ENCODE data around the gene PLEKHA7.

The PLEKHA7 gene

DNA sequence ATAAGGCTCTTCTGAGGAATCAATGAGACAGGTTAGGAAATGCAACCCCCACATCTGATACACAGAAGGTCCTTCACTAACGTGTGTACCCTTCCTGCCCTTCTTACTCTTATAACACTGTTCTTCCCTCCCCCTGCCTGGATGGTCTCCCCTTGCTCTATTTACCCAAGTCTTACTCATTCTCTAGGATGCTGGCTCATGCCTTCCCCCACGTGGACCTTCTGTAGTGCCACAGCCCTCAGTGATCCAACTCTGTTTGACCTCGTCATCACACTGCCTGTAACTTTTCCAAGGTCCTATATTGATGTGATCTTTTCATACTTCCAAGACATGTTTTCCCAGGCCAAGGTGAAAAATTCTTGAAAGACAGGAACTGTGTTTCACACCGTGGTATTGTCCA, 195.9 kb downstream of the PLEKHA7 start:
- no peak for DNase-seq (ENCODE audit: low read depth)
- TF ChIP-seq, protein P1, sequence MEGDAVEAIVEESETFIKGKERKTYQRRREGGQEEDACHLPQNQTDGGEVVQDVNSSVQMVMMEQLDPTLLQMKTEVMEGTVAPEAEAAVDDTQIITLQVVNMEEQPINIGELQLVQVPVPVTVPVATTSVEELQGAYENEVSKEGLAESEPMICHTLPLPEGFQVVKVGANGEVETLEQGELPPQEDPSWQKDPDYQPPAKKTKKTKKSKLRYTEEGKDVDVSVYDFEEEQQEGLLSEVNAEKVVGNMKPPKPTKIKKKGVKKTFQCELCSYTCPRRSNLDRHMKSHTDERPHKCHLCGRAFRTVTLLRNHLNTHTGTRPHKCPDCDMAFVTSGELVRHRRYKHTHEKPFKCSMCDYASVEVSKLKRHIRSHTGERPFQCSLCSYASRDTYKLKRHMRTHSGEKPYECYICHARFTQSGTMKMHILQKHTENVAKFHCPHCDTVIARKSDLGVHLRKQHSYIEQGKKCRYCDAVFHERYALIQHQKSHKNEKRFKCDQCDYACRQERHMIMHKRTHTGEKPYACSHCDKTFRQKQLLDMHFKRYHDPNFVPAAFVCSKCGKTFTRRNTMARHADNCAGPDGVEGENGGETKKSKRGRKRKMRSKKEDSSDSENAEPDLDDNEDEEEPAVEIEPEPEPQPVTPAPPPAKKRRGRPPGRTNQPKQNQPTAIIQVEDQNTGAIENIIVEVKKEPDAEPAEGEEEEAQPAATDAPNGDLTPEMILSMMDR (conservative IDR thresholded peaks at IDR 0.05; ENCODE audit: low read length), result no peak
- H3K4me3 ChIP-seq (ENCODE audit: low read length), result no peak overlapping the region

DNA sequence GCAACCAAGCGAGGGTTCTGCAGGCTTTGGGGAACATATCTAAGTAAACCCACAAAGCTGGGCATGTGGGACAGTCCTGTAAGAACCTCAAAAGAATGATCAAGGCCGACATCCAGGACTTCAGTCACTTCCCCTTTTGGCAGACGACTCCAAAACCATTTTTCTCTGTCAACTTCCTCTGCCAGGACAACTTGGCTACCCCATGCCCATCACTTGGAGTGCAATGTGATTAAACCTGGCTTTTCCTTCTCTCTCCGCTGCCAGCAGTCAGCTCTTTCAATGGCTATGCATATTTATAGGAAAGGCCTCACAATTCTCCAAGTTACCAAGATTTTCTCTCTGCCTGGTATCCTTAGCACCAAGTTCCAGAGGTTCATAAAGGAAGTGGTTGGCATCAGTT, 196.9 kb downstream of the PLEKHA7 start:
- DNase-seq (ENCODE audit: low read depth), result no peak

DNA sequence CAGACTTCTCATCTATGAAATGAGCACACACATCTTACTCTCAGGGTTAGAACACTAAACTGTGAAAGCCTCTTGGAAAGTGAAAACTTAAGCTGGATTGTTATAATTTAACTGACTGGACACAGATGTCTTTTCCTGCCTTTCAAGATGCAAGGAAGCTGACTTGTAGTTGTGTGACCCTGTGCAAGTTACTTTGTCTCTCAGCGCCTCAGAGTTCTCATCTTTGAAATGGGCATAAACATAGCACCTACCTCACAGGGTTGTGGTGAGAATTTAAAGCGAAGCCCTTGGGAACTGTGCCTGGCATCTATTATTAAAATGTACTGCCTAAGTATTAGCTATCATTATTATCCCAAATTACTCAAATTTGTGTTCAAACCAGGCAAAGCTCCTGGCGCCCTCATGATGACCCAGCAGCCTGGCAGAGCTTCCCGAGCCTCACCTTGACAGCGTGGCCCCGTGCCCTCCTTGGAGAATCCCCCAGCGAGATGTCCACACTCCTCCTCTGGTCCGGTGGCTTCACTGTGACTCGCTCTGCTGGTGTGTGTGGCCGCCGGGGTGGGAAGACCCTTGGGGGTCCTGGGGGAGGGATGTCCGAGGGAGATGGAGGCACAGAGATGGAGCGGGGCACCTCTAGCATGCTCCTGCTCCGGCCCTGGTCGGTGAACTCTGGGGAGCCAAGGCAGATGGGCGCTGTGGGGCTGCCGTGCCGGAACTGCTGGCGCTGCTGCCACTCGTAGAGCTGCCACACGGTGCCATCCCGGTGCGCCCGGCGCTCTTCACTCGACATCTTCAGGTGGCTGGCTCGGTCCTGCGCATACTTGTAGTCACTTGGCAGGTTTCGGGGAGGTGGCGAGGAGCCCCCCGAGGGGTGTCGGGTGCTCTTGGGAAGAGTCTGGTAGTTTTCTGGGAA, 197.6 kb downstream of the PLEKHA7 start:
- TF ChIP-seq, protein P1 (conservative IDR thresholded peaks at IDR 0.05; ENCODE audit: low read length), result no peak
- H3K4me3 ChIP-seq (ENCODE audit: low read length), result no peak overlapping the region
- no peak for DNase-seq (ENCODE audit: low read depth)

More for the DNA sequence above, 196.9 kb downstream of the PLEKHA7 start:
- TF ChIP-seq, protein P1 (conservative IDR thresholded peaks at IDR 0.05; ENCODE audit: low read length), result no peak
- H3K4me3 ChIP-seq (ENCODE audit: low read length), result no peak overlapping the region

DNA sequence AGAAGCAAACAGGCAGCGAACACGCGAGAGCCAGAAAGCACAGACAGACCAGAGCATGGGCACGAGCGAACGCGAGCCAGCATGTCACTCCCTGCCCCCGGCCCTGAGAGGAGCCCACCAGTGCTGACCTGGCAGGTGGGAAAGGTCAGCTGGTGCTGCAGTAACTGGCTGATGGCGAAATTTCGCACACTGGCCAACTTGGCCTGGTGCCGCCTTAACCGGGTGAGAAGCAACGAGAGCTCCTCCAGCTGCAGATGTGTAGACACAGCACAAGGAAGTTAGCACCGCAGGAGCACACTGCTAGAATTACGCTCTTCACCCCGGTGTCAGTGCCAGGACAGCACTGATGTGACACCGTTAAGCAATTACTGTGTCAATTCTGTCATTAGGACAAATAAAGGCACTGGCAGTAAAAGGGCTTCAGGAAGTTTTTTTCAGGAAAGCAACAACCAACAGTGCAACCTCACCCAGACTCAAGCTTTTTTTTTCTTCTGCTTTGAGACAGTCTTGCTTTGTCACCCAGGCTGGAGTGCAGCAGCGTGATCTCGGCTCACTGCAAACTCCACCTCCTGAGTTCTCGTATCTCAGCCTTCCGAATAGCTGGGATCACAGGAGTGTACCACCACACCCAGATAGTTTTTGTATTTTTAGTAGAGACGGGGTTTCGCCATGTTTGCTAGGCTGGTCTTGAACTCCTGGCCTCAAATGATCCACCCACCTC, 199.0 kb downstream of the PLEKHA7 start:
- H3K4me3 ChIP-seq (ENCODE audit: low read length), result no peak overlapping the region
- DNase-seq (ENCODE audit: low read depth), result peak; percentile 51
- TF ChIP-seq, protein P1 (conservative IDR thresholded peaks at IDR 0.05; ENCODE audit: low read length), result peak; percentile 28

DNA sequence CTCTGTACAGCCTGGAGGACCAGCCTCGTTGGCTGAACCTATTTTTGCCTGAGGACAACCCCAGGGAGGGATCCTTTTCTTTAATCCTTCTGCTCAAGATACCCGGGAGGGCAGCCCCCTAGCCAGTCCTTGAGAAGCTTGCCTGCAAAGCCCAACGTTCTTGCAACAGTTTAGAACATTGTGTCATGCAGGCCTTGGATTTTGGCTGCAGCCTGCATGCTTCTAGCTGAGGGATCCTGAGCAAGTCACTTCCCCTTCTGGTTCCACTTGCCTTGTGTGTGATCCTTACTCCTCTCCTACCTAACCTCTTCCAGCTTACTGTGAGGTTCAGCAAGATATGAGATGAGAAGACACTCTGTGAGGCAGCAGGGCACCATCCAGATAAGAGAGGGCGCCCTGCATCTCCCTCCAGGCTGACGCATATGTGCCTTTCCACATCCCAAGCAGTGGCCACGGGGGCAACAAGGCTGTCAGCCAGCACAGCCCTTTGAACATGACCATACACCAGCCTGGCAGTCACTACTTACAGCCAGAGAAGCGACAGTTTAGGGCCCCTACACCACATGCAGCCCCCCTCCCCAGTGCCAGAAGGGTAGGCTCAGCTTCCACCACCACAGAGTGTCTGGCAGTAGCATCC, 199.7 kb downstream of the PLEKHA7 start:
- no peak for DNase-seq (ENCODE audit: low read depth)
- no peak overlapping the region for H3K4me3 ChIP-seq (ENCODE audit: low read length)
- TF ChIP-seq, protein P1 (conservative IDR thresholded peaks at IDR 0.05; ENCODE audit: low read length), result no peak

DNA sequence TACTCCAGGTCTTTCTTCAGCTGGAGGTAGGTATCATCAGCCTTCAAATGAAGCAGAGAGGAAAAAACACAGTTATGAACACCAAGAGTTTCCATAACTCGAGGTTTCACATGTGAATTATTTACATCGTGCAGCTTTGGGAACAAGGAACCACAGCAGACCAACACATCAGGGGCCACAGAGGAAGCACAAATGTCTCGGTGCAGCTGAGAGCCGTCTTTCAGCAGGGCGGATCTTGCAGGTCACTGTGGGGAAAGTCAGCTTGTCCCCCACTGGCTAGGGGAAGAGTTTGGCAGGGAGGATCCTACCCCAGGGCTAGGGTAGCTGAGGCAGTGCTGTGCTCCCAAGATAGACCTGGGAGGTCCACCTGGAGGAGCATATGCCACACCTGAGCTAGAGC, 201.1 kb downstream of the PLEKHA7 start:
- TF ChIP-seq, protein P1 (conservative IDR thresholded peaks at IDR 0.05; ENCODE audit: low read length), result no peak
- no peak for DNase-seq (ENCODE audit: low read depth)
- H3K4me3 ChIP-seq (ENCODE audit: low read length), result no peak overlapping the region

Measured in AG10803 (cell line).